Osteoblast (primary cell): Measurements from ENCODE around the gene PSAP. TPM values are rescaled to one million over a fixed set of nuclear protein-coding genes. Genes with fewer than 3 reads are reported as not detected.

Experiments
- DNase-seq: peaks from one replicate; pipeline ENCODE4 v3.0.0; 2011; ENCODE audit warnings: low spot score, mixed read lengths; ENCODE audit not compliant: insufficient read length; ENCODE audit errors: missing footprints
- H2AFZ ChIP-seq: 2 replicates; pipeline ENCODE4 v1.6.0; 2011; ENCODE audit warnings: mild to moderate bottlenecking, low read length
- H3K27ac ChIP-seq: 2 replicates; pipeline ENCODE4 v1.5.1; 2011; ENCODE audit warnings: mild to moderate bottlenecking, low read depth, low read length, moderate library complexity
- H3K27me3 ChIP-seq: 2 replicates; pipeline ENCODE4 v1.6.0; 2012; ENCODE audit warnings: mild to moderate bottlenecking, control low read depth, inconsistent platforms, low read length, moderate library complexity; ENCODE audit not compliant: insufficient read depth
- H3K36me3 ChIP-seq: 2 replicates; pipeline ENCODE4 v1.5.1; 2011; ENCODE audit warnings: mild to moderate bottlenecking, low read length, control low read depth, moderate library complexity; ENCODE audit not compliant: insufficient read depth
- H3K4me1 ChIP-seq: 2 replicates; pipeline ENCODE4 v1.5.1; 2011; ENCODE audit warnings: mild to moderate bottlenecking, low read length, control low read depth, moderate library complexity; ENCODE audit not compliant: insufficient read depth
- H3K4me2 ChIP-seq: 2 replicates; pipeline ENCODE4 v1.6.0; 2011; ENCODE audit warnings: mild to moderate bottlenecking, low read length; ENCODE audit not compliant: insufficient read depth
- H3K4me3 ChIP-seq: fragments of 200-600 bp; sonication (generic); 3 replicates; pipeline ENCODE4 v1.5.1; 2012; ENCODE audit warnings: mild to moderate bottlenecking, low read length, inconsistent platforms; ENCODE audit not compliant: insufficient read depth
- H3K79me2 ChIP-seq: 2 replicates; pipeline ENCODE4 v1.6.0; 2012; ENCODE audit warnings: mild to moderate bottlenecking, low read length, control low read depth, inconsistent platforms; ENCODE audit not compliant: insufficient read depth
- H3K9me3 ChIP-seq: 2 replicates; pipeline ENCODE4 v1.5.1; 2011; ENCODE audit warnings: low read depth, low read length, control low read depth
- H4K20me1 ChIP-seq: 2 replicates; pipeline ENCODE4 v1.6.0; 2012; ENCODE audit warnings: mild to moderate bottlenecking, low read length, control low read depth; ENCODE audit not compliant: insufficient read depth
- total RNA-seq: library from RNA; depleted of rRNA; stranded (reverse); fragments of >200 nt; gene quantifications from 2 replicates; pipeline ENCODE4 v1.2.3, GENCODE V29; 2012
- TF ChIP-seq, protein P1 (sequence below): IDR thresholded peaks from 2 replicates; pipeline ENCODE4 v1.5.1; 2011; ENCODE audit warnings: mild to moderate bottlenecking, low read depth, low read length, moderate library complexity; ENCODE audit errors: extremely low read depth

Gene PSAP
- total RNA-seq, 1 donor = 1,391 TPM

DNA sequence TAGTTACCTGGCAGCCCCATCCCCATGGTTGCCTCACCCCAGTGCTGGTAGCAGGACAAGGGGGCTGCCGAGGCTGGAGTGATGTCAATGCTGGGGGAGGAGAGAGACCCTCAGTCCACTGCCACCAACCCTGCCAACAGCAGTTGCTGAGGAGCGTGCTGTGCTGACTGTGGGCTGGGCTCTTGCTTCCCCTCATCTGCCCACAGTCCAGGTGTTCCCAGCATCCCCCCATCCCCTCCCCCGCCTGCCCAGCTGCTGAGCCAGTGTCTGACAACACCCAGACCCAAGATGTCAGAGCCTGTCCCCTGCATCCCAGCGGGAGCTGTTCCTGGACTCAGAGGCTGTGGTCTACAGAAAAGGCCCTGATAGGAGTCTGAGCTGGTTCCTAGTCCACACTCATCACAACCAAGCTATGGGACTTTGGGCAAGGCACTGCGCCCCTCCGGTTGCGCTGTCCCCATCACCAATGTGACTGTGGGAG, 14.6 kb upstream of the PSAP start:
- DNase-seq = no peak
- Histone ChIP-seq H3K27ac (no peak overlapping the region), H3K4me1 (peaks cover 29% of the 10 kb centered on the region), H3K27me3 (peaks cover 2% of the 10 kb centered on the region), H3K36me3 (no peaks in the 10 kb centered on the region), H2AFZ (no peak overlapping the region), H3K79me2 (no peaks in the 10 kb centered on the region), H4K20me1 (peaks cover 4% of the 10 kb centered on the region), H3K4me2 (no peak overlapping the region), H3K4me3 (no peak overlapping the region), H3K9me3 (no peaks in the 10 kb centered on the region)
- TF ChIP-seq, protein P1, sequence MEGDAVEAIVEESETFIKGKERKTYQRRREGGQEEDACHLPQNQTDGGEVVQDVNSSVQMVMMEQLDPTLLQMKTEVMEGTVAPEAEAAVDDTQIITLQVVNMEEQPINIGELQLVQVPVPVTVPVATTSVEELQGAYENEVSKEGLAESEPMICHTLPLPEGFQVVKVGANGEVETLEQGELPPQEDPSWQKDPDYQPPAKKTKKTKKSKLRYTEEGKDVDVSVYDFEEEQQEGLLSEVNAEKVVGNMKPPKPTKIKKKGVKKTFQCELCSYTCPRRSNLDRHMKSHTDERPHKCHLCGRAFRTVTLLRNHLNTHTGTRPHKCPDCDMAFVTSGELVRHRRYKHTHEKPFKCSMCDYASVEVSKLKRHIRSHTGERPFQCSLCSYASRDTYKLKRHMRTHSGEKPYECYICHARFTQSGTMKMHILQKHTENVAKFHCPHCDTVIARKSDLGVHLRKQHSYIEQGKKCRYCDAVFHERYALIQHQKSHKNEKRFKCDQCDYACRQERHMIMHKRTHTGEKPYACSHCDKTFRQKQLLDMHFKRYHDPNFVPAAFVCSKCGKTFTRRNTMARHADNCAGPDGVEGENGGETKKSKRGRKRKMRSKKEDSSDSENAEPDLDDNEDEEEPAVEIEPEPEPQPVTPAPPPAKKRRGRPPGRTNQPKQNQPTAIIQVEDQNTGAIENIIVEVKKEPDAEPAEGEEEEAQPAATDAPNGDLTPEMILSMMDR = no peak

DNA sequence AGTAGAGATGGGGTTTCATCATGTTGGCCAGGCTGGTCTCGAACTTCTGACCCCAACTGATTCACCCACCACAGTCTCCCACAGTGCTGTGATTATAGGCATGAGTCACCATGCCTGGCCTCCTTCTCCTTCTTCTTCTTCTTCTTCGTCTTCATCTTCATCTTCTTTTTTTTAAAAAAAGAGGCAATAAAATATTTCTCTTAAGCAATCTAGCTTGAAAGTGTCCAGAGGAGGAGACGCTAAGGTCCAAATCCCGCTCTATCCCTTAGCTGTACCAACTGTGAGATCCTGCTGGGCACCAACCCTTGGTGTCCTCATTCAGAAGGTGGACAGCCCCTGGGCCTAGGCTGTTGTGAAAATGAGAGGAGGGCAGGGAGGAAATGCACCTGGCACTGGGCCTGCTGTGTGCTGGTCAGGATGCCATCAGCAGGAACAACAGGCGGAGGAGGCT, 13.9 kb upstream of the PSAP start:
- no peak overlapping the region for H2AFZ ChIP-seq
- H3K4me1 ChIP-seq = peaks cover 33% of the 10 kb centered on the region
- H3K4me2 ChIP-seq = peak overlapping the region; percentile 45
- no peak overlapping the region for H3K4me3 ChIP-seq
- H3K9me3 ChIP-seq = no peaks in the 10 kb centered on the region
- DNase-seq = peak; percentile 79
- no peaks in the 10 kb centered on the region for H3K79me2 ChIP-seq
- H4K20me1 ChIP-seq = peaks cover 4% of the 10 kb centered on the region
- TF ChIP-seq, protein P1 = no peak
- H3K27me3 ChIP-seq = peaks cover 2% of the 10 kb centered on the region
- no peaks in the 10 kb centered on the region for H3K36me3 ChIP-seq
- peak overlapping the region; percentile 47 for H3K27ac ChIP-seq

DNA sequence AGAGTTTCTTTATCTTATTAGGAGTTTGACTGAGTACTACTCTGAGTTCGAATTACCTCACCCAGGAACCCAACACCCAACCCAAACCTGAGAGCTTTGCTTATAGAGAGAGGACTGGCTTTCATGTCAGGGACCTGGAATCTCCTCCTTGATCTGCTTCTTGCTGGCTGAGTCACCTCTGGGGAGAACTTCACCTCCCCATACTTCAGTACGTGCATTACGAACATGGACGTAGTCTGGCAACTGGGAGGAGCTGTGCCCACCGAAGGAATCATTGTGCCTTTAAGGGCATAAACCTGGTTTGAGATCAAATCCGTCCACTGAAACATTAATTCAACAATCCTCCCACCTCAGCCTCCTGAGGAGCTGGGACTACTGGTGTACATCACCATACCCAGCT, 12.2 kb upstream of the PSAP start:
- H2AFZ ChIP-seq = no peak overlapping the region
- H3K36me3 ChIP-seq = no peaks in the 10 kb centered on the region
- no peaks in the 10 kb centered on the region for H3K79me2 ChIP-seq
- H4K20me1 ChIP-seq = peaks cover 4% of the 10 kb centered on the region
- H3K4me3 ChIP-seq = no peak overlapping the region
- no peak for DNase-seq
- H3K4me1 ChIP-seq = peaks cover 36% of the 10 kb centered on the region
- TF ChIP-seq, protein P1 = no peak
- no peaks in the 10 kb centered on the region for H3K9me3 ChIP-seq
- H3K27me3 ChIP-seq = peaks cover 2% of the 10 kb centered on the region
- no peak overlapping the region for H3K4me2 ChIP-seq
- no peak overlapping the region for H3K27ac ChIP-seq

DNA sequence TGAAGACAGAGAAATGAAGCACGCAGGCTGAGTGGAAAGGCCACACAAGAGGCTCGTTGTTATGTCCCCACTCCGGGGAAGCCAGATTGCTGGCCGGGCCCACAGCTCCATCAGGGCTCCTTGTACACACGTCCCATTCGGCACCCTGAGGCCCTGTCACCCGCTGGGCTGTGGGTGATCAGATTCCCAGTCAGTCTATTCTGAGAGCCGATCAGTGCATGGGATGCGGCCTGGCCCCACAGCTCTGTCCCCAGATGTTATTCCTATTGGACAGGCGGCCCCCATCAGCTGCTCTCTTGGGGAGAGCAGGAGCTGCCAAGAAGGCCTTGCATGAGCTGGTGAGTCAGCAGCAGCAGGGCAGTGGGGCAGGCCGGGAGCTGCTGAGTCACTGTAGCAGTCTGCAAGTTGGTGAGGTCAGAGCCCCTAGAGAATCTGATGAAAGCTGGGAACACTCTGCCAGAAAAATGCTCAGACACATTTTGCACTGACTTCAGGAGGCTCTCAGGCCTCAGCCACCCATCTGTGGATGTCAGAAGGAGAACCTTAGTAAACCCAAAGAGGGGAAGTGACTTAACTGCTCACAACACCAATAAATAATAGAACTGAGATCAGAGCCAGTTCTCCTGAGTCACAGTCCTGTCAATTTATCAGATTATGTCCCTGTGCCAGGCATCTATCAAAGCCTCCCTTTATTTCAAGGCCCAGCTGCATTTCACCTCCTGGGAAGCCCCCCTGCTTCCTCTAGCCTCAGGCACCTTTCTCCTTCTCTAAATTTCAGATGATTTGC, 9.4 kb upstream of the PSAP start:
- Histone ChIP-seq H3K4me3 (peak overlapping the region; percentile 16), H4K20me1 (peaks cover 4% of the 10 kb centered on the region), H3K27me3 (peaks cover 2% of the 10 kb centered on the region), H3K79me2 (no peaks in the 10 kb centered on the region), H3K4me1 (peaks cover 30% of the 10 kb centered on the region), H3K9me3 (no peaks in the 10 kb centered on the region), H3K27ac (peak overlapping the region; percentile 97), H3K36me3 (no peaks in the 10 kb centered on the region), H3K4me2 (peak overlapping the region; percentile 71), H2AFZ (peak overlapping the region; percentile 88)
- TF ChIP-seq, protein P1 = no peak
- peak; percentile 97 for DNase-seq
